Fibroblast of skin of back (primary cell): ENCODE data around the gene CGB3.

Source experiments
- DNase-seq: peaks from one replicate; pipeline ENCODE4 v3.0.0-alpha.2; 2013

CGB3 gene

GRCh38 chr19:48985711-48986110 is 38.4 kb downstream of the CGB3 start:
- DNase-seq, result no peak

GRCh38 chr19:48982280-48982679 is 41.9 kb downstream of the CGB3 start:
- DNase-seq, result no peak

GRCh38 chr19:48977061-48977460 is 47.1 kb downstream of the CGB3 start:
- no peak for DNase-seq

GRCh38 chr19:48975947-48976847 is 47.9 kb downstream of the CGB3 start:
- DNase-seq, result no peak
